Activated T-helper 1 cell treated with anti-CD3 and anti-CD28 coated beads, Interleukin-12 subunit alpha, Interleukin-12 subunit beta, Interleukin-2, Interleukin-4 antibody, amounts not matched to agents 30 ng/mL and 10 ng/mL and 1 ng/mL, durations not matched to agents 14 hours and 24 hours and 36 hours (primary cell): ENCODE data around the gene LYSMD4. TPM values are rescaled to one million over a fixed set of nuclear protein-coding genes. Genes with fewer than 3 reads are reported as not detected.
A peak's percentile ranks its signal among the peaks of the same experiment; 100 is the strongest.
"Not testable (repeated sequence)": the region's sequence is repeated elsewhere in the genome, so short reads cannot be mapped to it uniquely, and the experiment has no call there.

Experiments used
- DNase-seq: peaks from one replicate; pipeline ENCODE4 v3.0.0; 2021; ENCODE audit warnings: low spot score
- H3K27ac Mint-ChIP-seq: one replicate; pipeline ENCODE4 v1.8.0; 2021; ENCODE audit warnings: mild to moderate bottlenecking, mixed read lengths
- H3K27me3 Mint-ChIP-seq: one replicate; pipeline ENCODE4 v1.8.0; 2022; ENCODE audit warnings: mild to moderate bottlenecking, moderate library complexity, mixed read lengths; ENCODE audit not compliant: insufficient read depth
- H3K36me3 Mint-ChIP-seq: one replicate; pipeline ENCODE4 v1.8.0; 2021; ENCODE audit warnings: low read depth, mixed read lengths
- H3K4me1 Mint-ChIP-seq: one replicate; pipeline ENCODE4 v1.8.0; 2021; ENCODE audit warnings: low read depth, mixed read lengths
- H3K4me3 Mint-ChIP-seq: one replicate; pipeline ENCODE4 v1.8.0; 2021; ENCODE audit warnings: mild to moderate bottlenecking, moderate library complexity, mixed read lengths
- H3K9me3 Mint-ChIP-seq: one replicate; pipeline ENCODE4 v1.8.0; 2021; ENCODE audit warnings: mixed read lengths
- intact Hi-C: fragments of 100-400 bp; cut with micrococcal nuclease; formaldehyde crosslinking; loops from one replicate; pipeline ENCODE4 v1.15.1; 2024
- total RNA-seq: library from RNA; stranded (reverse); gene quantifications from 2 replicates; pipeline ENCODE4 v1.2.3, GENCODE V29; 2022

The LYSMD4 gene
- total RNA-seq, 1 donor from 2014 or later = 10.3 TPM

DNA sequence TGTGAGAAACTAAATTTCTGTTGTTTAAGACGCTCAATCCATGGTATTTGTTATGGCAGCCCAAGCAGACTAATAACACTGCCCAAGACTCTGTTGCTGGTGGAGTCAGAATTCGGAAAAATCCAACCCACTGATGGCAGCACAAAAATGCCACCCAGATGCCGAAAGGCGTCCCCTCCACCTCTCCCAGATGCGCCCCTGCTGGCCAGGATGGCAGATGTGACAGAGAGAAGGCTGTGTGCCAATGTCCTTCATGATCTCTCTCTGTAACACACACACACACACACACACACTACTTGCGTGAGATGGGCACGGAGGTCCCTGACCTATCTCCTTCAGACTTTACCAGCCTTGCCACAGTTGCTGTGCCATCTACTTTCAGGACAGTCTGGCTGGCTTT, 10.9 kb upstream of the LYSMD4 start:
- Mint-ChIP-seq H3K27ac (no peak overlapping the region), H3K36me3 (no peaks in the 10 kb centered on the region), H3K4me1 (peaks cover under 1% of the 10 kb centered on the region), H3K9me3 (no peaks in the 10 kb centered on the region), H3K27me3 (no peaks in the 10 kb centered on the region), H3K4me3 (no peak overlapping the region)
- intact Hi-C loops = no loop called here
- no peak for DNase-seq

DNA sequence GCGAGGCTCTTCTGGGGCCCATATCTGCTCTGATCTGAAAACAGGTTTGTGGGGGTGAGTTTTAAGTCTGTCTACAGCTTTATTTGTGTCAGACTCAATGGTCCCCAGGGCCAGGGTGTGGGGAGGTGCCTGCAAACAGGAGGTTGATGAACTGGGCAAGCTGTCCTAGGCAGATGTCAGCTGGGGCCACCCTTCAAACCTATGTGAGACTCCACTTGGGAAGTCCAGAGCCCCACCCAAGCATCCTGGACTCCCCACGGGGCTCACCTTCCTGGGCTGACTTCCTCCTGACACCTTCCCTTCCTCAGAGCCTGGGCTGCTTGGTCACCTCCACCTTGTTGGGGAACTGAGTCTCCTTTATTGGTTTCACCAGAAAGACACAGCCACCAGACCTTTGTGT, 8.6 kb upstream of the LYSMD4 start:
- peaks cover 15% of the 10 kb centered on the region for H3K4me1 Mint-ChIP-seq
- no peak overlapping the region for H3K4me3 Mint-ChIP-seq
- H3K27ac Mint-ChIP-seq = no peak overlapping the region
- no peaks in the 10 kb centered on the region for H3K36me3 Mint-ChIP-seq
- H3K27me3 Mint-ChIP-seq = no peaks in the 10 kb centered on the region
- DNase-seq = no peak
- no peaks in the 10 kb centered on the region for H3K9me3 Mint-ChIP-seq
- intact Hi-C loops = no loop called here

DNA sequence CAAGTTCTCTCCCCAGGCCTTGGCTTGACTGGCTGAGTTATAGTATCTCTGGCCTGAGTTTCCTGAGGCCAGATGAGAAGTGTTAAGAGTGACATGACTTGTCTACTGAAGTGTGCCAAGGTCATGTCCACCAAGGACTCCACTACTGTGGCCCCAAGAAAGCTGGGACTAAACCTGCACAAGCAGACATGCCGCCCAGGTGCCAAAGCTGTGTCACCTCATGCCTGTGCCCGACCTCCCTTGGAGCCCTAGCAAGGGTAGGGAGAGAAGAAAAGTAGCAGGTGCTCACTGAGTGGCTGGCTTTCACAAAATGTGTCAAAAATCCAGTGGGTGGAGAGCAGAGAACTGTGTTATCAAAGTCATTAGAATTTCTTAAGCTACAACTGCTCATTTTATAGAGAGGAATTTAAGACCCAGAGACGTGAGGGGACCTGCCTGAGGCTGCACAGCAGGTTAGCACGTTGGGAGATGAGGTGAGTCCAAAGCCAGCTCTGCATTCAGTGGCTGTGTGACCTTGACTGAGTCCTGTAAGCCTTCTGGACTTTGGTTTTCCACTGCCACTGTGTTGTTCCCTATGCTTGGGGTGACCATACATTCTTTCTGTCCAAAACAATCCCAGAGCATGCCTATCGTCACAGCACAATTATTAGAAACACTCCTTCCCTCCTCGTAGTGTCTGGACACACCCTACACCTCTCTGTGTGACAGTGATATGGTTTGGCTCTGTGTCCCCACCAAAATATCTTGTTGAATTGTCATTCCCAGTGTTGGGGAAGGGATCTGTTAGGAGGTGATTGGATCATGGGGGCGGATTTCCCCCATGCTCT, 5.0 kb upstream of the LYSMD4 start:
- H3K4me3 Mint-ChIP-seq = no peak overlapping the region
- DNase-seq = no peak
- no peaks in the 10 kb centered on the region for H3K36me3 Mint-ChIP-seq
- H3K27ac Mint-ChIP-seq = no peak overlapping the region
- no peaks in the 10 kb centered on the region for H3K27me3 Mint-ChIP-seq
- intact Hi-C loops = no loop called here
- no peaks in the 10 kb centered on the region for H3K9me3 Mint-ChIP-seq
- H3K4me1 Mint-ChIP-seq = peaks cover 23% of the 10 kb centered on the region

DNA sequence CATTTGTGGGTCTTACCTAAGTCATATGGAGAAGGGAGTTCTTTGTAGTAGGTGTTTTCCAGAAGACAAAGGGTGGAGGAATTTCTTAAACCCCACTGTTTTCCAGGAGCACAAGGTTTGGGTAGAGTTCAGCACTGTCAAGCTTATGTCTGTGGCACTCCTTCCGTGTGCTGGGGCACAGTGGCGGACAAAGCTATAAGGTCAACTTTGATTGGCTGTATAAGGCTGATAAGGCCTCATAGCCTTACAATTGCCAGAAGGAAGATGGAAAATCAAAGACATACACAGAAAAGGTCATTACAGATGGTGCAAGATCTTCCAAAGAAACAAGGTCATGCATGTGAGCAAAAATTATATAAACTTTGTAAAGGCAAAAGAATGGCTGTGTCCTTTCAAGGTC, 3.5 kb upstream of the LYSMD4 start:
- H3K9me3 Mint-ChIP-seq = no peaks in the 10 kb centered on the region
- peaks cover 31% of the 10 kb centered on the region for H3K4me1 Mint-ChIP-seq
- no peak for DNase-seq
- H3K27ac Mint-ChIP-seq = no peak overlapping the region
- no peaks in the 10 kb centered on the region for H3K27me3 Mint-ChIP-seq
- no peak overlapping the region for H3K4me3 Mint-ChIP-seq
- intact Hi-C loops = no loop called here
- H3K36me3 Mint-ChIP-seq = peaks cover 3% of the 10 kb centered on the region

- peaks cover 37% of the 10 kb centered on the region for H3K4me1 Mint-ChIP-seq
- H3K27ac Mint-ChIP-seq = no peak overlapping the region
- H3K27me3 Mint-ChIP-seq = no peaks in the 10 kb centered on the region
- DNase-seq = no peak
- no peak overlapping the region for H3K4me3 Mint-ChIP-seq
- intact Hi-C loops = no loop called here
- H3K36me3 Mint-ChIP-seq = peaks cover 7% of the 10 kb centered on the region
- H3K9me3 Mint-ChIP-seq = no peaks in the 10 kb centered on the region
These were observed 2.6 kb upstream of the LYSMD4 start for GRCh38 chr15:99735868-99736267.

- intact Hi-C loops = no loop called here
- DNase-seq = no peak
- Mint-ChIP-seq H3K27ac (peak overlapping the region; percentile 16), H3K27me3 (no peaks in the 10 kb centered on the region), H3K4me1 (peaks cover 40% of the 10 kb centered on the region), H3K9me3 (no peaks in the 10 kb centered on the region), H3K4me3 (peak overlapping the region; percentile 17), H3K36me3 (peaks cover 11% of the 10 kb centered on the region)
These were observed 1.3 kb upstream of the LYSMD4 start for GRCh38 chr15:99734575-99734974.

- peak overlapping the region; percentile 88 for H3K27ac Mint-ChIP-seq
- H3K9me3 Mint-ChIP-seq, DNase-seq, H3K27me3 Mint-ChIP-seq, intact Hi-C loops: not testable (repeated sequence)
- H3K4me3 Mint-ChIP-seq = peak overlapping the region; percentile 75
- H3K36me3 Mint-ChIP-seq = peaks cover 14% of the 10 kb centered on the region
- H3K4me1 Mint-ChIP-seq = peaks cover 38% of the 10 kb centered on the region
These were observed 729 bp upstream of the LYSMD4 start for GRCh38 chr15:99734040-99734291.

DNA sequence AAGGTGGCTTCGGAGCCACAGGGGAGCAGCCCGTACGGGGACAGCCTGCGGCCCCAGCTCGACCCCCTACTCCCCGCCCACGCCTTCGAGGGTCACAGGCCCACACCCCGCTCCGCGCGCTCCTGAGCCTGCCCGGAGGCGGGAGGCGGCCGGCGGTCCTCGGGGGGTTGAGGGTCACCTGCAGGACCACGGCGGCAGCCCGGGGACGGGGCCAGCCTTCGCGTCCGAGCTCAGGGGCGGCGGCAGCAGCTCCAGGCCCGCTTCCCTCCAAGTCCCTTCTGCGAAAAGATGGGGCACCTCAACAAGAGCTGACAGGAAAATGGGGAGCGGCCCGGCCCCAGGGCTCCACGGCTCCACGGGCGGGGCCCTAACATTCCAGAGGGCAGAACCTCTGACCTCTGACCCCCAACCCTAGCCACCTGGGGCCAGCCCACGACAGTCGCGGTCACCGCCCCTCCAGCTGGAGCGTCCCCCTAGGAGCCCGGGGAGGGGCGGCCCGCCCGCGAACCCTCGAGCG, 428 bp downstream of the LYSMD4 start:
- H3K36me3 Mint-ChIP-seq = peaks cover 16% of the 10 kb centered on the region
- no peaks in the 10 kb centered on the region for H3K9me3 Mint-ChIP-seq
- peak overlapping the region; percentile 44 for H3K27ac Mint-ChIP-seq
- intact Hi-C loops = loop anchor here (1.0 to 2.0 kb wide), 6 partner anchors 13 to 870 kb away; partner anchors contain the start of genes ASB7, LINS1, LRRC28 and MEF2A
- peak overlapping the region; percentile 86 for H3K4me3 Mint-ChIP-seq
- H3K27me3 Mint-ChIP-seq = no peaks in the 10 kb centered on the region
- no peak for DNase-seq
- H3K4me1 Mint-ChIP-seq = peaks cover 33% of the 10 kb centered on the region

DNA sequence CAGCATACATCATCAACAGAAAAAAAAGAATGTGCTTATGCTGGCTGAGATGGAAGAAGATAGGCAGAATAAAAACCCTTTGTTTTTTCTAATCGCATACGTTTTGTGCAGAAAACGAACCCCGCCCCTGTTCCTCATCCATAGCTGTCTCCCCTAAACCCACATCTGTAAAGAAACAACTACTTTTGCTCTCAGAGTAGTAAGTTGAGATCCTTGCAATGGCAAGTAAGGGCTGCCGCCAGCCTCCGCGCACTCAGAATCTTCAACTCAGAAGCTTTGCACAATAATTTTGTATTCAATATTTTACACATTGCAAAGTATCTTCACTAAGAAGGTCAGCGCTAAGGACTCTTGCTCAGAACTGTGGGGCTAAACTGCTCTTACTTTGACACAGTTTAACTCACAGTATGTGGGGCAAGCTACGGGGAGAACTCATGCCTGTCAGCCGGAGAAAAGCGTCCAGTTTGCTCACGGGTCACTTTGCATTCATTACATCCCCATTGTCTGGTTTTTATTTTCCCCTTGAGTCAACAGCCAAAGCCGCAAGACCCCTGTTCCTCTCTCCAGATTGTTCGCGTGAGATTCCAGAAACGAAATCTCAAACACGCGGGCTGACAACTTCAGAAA, 1.0 kb downstream of the LYSMD4 start:
- peaks cover 19% of the 10 kb centered on the region for H3K36me3 Mint-ChIP-seq
- DNase-seq = no peak
- peak overlapping the region; percentile 44 for H3K27ac Mint-ChIP-seq
- peaks cover 27% of the 10 kb centered on the region for H3K4me1 Mint-ChIP-seq
- H3K27me3 Mint-ChIP-seq = no peaks in the 10 kb centered on the region
- no peaks in the 10 kb centered on the region for H3K9me3 Mint-ChIP-seq
- intact Hi-C loops = loop anchor here (2.0 kb wide), 2 partner anchors 195 to 871 kb away; partner anchors contain the start of genes ASB7 and LINS1
- H3K4me3 Mint-ChIP-seq = peak overlapping the region; percentile 86

DNA sequence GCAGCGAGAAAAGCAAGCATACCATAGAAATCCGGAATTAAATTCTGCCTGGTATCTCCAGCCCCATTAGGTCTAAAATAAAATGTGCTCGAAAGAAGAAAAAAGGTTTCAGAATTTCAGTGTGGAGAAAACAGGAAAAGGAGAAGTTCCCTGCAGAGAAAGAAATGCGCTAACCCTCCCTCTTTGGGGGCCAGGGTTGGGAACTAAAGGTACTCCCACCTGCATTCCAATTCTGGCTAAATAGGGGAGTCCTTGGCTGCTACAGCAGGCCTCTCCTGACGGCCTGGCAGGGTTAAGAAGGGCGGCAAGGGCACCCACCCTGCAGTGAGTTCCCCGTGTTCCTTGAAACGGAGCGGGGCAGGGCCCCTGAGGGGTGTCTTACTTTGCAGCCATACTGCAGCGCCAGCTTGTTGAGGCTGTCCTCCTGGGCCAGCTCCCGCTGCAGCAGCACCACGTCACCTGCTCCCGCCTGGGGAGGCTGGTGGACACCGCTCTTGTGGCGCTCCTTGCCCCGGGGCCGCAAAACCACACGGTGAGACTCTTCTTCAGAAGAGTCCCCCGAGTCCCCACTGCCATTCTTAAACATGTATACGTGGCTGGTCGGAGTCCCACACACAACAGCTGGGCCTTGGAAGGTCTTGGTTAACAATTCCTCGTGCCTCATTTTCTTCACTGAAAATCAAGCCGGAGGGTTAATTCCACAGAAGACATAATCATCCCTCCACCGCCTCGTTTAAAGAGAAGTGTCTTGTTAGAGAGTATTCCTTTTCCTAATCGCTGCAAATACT, 1.7 kb downstream of the LYSMD4 start:
- Mint-ChIP-seq H3K4me1 (peaks cover 22% of the 10 kb centered on the region), H3K27me3 (no peaks in the 10 kb centered on the region), H3K9me3 (no peaks in the 10 kb centered on the region), H3K27ac (no peak overlapping the region), H3K36me3 (peaks cover 19% of the 10 kb centered on the region), H3K4me3 (peak overlapping the region; percentile 86)
- intact Hi-C loops = loop anchor here (2.0 kb wide), 2 partner anchors 195 to 871 kb away; partner anchors contain the start of genes ASB7 and LINS1
- DNase-seq = no peak

GRCh38 chr15:99729920-99730319, 3.3 kb downstream of the LYSMD4 start:
- Mint-ChIP-seq H3K27ac (no peak overlapping the region), H3K36me3 (peaks cover 19% of the 10 kb centered on the region), H3K9me3 (no peaks in the 10 kb centered on the region), H3K27me3 (no peaks in the 10 kb centered on the region), H3K4me3 (no peak overlapping the region), H3K4me1 (peaks cover 21% of the 10 kb centered on the region)
- no peak for DNase-seq
- intact Hi-C loops = no loop called here

DNA sequence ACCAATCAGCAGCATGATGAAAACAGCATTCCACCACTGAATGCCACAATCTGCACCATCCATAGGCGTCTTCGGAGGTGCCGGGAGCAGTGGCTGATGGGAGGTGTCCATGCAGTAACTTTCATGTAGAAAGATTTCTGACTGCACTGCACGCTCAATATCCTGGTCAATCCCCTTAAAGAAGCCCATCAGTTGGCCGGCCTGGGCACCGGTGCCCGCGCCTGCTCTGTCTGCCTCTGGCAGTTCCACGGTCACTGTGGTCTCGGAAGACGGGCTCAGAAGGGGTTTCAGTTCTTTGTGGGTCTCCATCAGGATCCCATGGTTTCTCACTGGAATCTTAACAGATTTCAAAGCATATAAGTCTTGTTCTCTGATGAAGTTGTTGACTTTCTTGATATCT, 3.9 kb downstream of the LYSMD4 start:
- no peak for DNase-seq
- Mint-ChIP-seq H3K9me3 (no peaks in the 10 kb centered on the region), H3K4me3 (no peak overlapping the region), H3K27me3 (no peaks in the 10 kb centered on the region), H3K36me3 (peaks cover 19% of the 10 kb centered on the region), H3K27ac (no peak overlapping the region), H3K4me1 (peaks cover 21% of the 10 kb centered on the region)
- intact Hi-C loops = no loop called here

- DNase-seq = no peak
- no peak overlapping the region for H3K4me3 Mint-ChIP-seq
- no peaks in the 10 kb centered on the region for H3K27me3 Mint-ChIP-seq
- H3K27ac Mint-ChIP-seq = no peak overlapping the region
- intact Hi-C loops = no loop called here
- no peaks in the 10 kb centered on the region for H3K9me3 Mint-ChIP-seq
- peaks cover 21% of the 10 kb centered on the region for H3K4me1 Mint-ChIP-seq
- peaks cover 19% of the 10 kb centered on the region for H3K36me3 Mint-ChIP-seq
These were observed 4.3 kb downstream of the LYSMD4 start for GRCh38 chr15:99728916-99729315.
